Caco-2 (cell line): Measurements from ENCODE around the gene CCDC97. TPM values are rescaled to one million over a fixed set of nuclear protein-coding genes. Genes with fewer than 3 reads are reported as not detected.

Source experiments
- BruUV-seq: library from RNA; stranded (reverse); fragments of 400-500 nt; replicated peaks from 2 replicates; lab custom pipeline; 2021; lab: Mats Ljungman, UMichigan
- CTCF ChIA-PET: fragments of 300-600 bp; sonication (Branson Sonifier 250); formaldehyde crosslinking; loops from one replicate; lab custom pipeline; 2022; ENCODE audit warnings: antibody characterized with exemption; lab: Charles Lee
- POLR2A ChIA-PET: fragments of 300-600 bp; sonication (Branson Sonifier 250); formaldehyde crosslinking; loops from one replicate; lab custom pipeline; 2022; ENCODE audit warnings: antibody characterized with exemption; lab: Charles Lee
- DNase-seq, 2 experiments: peaks; one replicate each; pipeline versions ENCODE4 v3.0.0 to v3.0.0-alpha.2; 2020 to 2022
- H3K27me3 ChIP-seq: replicated peaks from 2 replicates; pipeline ENCODE4 v1.6.0; 2011; ENCODE audit warnings: low read length; ENCODE audit not compliant: control insufficient read depth, insufficient read depth
- H3K36me3 ChIP-seq: 2 replicates; pipeline ENCODE4 v1.5.1; 2011; ENCODE audit warnings: low read length; ENCODE audit not compliant: control insufficient read depth, insufficient read depth
- H3K4me1 ChIP-seq: fragments of 250-450 bp; sonication (Bioruptor Pico); 2 replicates; pipeline ENCODE4 v1.5.1; 2020; ENCODE audit warnings: mild to moderate bottlenecking
- H3K4me3 ChIP-seq: 2 replicates; pipeline ENCODE4 v1.5.1; 2011; ENCODE audit warnings: low read depth, mild to moderate bottlenecking, control low read depth, low read length
- H3K9me3 ChIP-seq: fragments of 250-450 bp; sonication (Bioruptor Pico); 2 replicates; pipeline ENCODE4 v1.5.1; 2020; ENCODE audit warnings: mild to moderate bottlenecking, moderate library complexity
- H3K27ac Mint-ChIP-seq: one replicate; pipeline ENCODE4 v1.8.0; 2022; ENCODE audit warnings: mixed read lengths; ENCODE audit not compliant: unreplicated experiment
- H3K27me3 Mint-ChIP-seq: one replicate; pipeline ENCODE4 v1.8.0; 2022; ENCODE audit warnings: mixed read lengths; ENCODE audit not compliant: insufficient read depth, unreplicated experiment
- H3K36me3 Mint-ChIP-seq: one replicate; pipeline ENCODE4 v1.8.0; 2022; ENCODE audit warnings: mild to moderate bottlenecking, mixed read lengths; ENCODE audit not compliant: insufficient read depth, unreplicated experiment
- H3K4me1 Mint-ChIP-seq: one replicate; pipeline ENCODE4 v1.8.0; 2022; ENCODE audit warnings: low read depth, mixed read lengths; ENCODE audit not compliant: unreplicated experiment
- H3K4me3 Mint-ChIP-seq: one replicate; pipeline ENCODE4 v1.8.0; 2022; ENCODE audit warnings: mild to moderate bottlenecking, moderate library complexity, mixed read lengths; ENCODE audit not compliant: unreplicated experiment
- H3K9me3 Mint-ChIP-seq: one replicate; pipeline ENCODE4 v1.8.0; 2022; ENCODE audit warnings: mixed read lengths; ENCODE audit not compliant: unreplicated experiment
- intact Hi-C: fragments of 100-400 bp; cut with micrococcal nuclease; formaldehyde crosslinking; loops from one replicate; pipeline ENCODE4 v1.10.0; 2022; ENCODE audit not compliant: unreplicated experiment
- total RNA-seq: library from RNA; stranded (reverse); gene quantifications from 2 replicates; pipeline ENCODE4 v1.2.3, GENCODE V29; 2022
- TF ChIP-seq, protein P1 (sequence below), 2 experiments: fragments of 200-600 bp in 1 of 2; IDR thresholded peaks; 1 replicate in 1 of 2; 2 replicates in 1 of 2; pipeline versions ENCODE4 v1.5.1 to v1.8.0; 2011 to 2022; ENCODE audit warnings: antibody characterized with exemption in 1 of 2, control low read depth in 1 of 2, inconsistent platforms in 1 of 2, low read depth in 1 of 2, low read length in 1 of 2, mild to moderate bottlenecking in 1 of 2, moderate library complexity in 1 of 2; ENCODE audit not compliant: insufficient read depth in 1 of 2, severe bottlenecking in 1 of 2, unreplicated experiment in 1 of 2

The CCDC97 gene
- total RNA-seq, 1 experiment from 2014 or later = 47.1 TPM

DNA sequence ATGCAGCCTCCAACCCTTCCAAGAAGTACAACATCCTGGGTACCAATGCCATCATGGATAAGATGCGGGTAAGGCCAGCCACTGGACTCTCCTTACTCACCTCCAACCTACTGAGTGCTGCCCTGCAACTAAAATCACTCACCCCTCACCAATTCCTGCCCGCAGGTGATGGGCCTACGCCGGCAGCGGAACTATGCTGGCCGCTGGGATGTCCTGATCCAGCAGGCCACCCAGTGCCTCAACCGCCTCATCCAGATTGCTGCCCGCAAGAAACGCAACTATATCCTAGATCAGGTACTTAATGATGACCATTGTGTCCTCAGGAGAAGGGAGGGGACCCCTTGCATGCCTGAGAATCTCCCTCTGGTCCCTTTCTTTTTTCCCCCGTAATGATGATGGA lies 15.6 kb upstream of the CCDC97 start:
- Mint-ChIP-seq H3K4me3 (no peak overlapping the region), H3K9me3 (no peaks in the 10 kb centered on the region), H3K36me3 (peaks cover 99% of the 10 kb centered on the region), H3K27me3 (no peaks in the 10 kb centered on the region), H3K4me1 (peaks cover 6% of the 10 kb centered on the region), H3K27ac (no peak overlapping the region)
- H3K27me3 ChIP-seq = no peaks in the 10 kb centered on the region
- CTCF ChIA-PET = no interaction called here
- no peak overlapping the region for H3K4me3 ChIP-seq
- DNase-seq = no peak
- intact Hi-C loops = no loop called here
- POLR2A ChIA-PET = no interaction called here
- H3K9me3 ChIP-seq = no peaks in the 10 kb centered on the region
- TF ChIP-seq, protein P1, sequence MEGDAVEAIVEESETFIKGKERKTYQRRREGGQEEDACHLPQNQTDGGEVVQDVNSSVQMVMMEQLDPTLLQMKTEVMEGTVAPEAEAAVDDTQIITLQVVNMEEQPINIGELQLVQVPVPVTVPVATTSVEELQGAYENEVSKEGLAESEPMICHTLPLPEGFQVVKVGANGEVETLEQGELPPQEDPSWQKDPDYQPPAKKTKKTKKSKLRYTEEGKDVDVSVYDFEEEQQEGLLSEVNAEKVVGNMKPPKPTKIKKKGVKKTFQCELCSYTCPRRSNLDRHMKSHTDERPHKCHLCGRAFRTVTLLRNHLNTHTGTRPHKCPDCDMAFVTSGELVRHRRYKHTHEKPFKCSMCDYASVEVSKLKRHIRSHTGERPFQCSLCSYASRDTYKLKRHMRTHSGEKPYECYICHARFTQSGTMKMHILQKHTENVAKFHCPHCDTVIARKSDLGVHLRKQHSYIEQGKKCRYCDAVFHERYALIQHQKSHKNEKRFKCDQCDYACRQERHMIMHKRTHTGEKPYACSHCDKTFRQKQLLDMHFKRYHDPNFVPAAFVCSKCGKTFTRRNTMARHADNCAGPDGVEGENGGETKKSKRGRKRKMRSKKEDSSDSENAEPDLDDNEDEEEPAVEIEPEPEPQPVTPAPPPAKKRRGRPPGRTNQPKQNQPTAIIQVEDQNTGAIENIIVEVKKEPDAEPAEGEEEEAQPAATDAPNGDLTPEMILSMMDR (IDR thresholded peaks at IDR 0.05; ENCODE audit: insufficient read depth in 1 of 2, low read depth in 1 of 2, low read length in 1 of 2, severe bottlenecking in 1 of 2, unreplicated experiment in 1 of 2) = no peak
- H3K36me3 ChIP-seq = peaks cover 16% of the 10 kb centered on the region
- no TSS peak for BruUV-seq
- peaks cover 13% of the 10 kb centered on the region for H3K4me1 ChIP-seq

DNA sequence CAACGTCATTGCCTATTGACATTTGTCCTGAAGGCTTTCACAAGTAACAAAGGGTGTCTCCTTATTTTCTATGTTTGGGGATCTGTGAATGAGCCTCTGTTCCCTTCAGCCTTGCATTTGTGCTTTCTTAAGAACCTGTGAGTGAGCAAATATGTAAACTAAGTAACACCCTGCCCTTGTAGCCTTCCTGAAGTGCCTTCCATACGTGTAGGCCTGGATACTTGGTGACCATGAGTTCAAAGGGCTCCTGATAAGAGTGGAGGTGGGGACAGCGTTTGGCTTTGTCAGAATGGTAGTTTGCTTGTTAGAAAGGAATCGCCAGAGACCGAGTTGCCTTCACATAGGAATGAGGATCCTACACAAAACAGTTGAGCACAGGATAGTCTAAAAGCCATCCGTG lies 14.5 kb upstream of the CCDC97 start:
- DNase-seq = peak; percentile 30 to 51
- intact Hi-C loops = no loop called here
- TF ChIP-seq, protein P1 (IDR thresholded peaks at IDR 0.05; ENCODE audit: insufficient read depth in 1 of 2, low read depth in 1 of 2, low read length in 1 of 2, severe bottlenecking in 1 of 2, unreplicated experiment in 1 of 2) = no peak
- ChIA-PET POLR2A (no interaction called here), CTCF (no interaction called here)
- peaks cover 6% of the 10 kb centered on the region for H3K4me1 Mint-ChIP-seq
- H3K9me3 Mint-ChIP-seq = no peaks in the 10 kb centered on the region
- H3K27me3 ChIP-seq = no peaks in the 10 kb centered on the region
- no TSS peak for BruUV-seq
- H3K36me3 Mint-ChIP-seq = peaks cover 99% of the 10 kb centered on the region
- H3K27me3 Mint-ChIP-seq = no peaks in the 10 kb centered on the region
- no peak overlapping the region for H3K4me3 ChIP-seq
- peaks cover 13% of the 10 kb centered on the region for H3K4me1 ChIP-seq
- no peak overlapping the region for H3K27ac Mint-ChIP-seq
- no peaks in the 10 kb centered on the region for H3K9me3 ChIP-seq
- peak overlapping the region; percentile 23 for H3K4me3 Mint-ChIP-seq
- peaks cover 16% of the 10 kb centered on the region for H3K36me3 ChIP-seq

DNA sequence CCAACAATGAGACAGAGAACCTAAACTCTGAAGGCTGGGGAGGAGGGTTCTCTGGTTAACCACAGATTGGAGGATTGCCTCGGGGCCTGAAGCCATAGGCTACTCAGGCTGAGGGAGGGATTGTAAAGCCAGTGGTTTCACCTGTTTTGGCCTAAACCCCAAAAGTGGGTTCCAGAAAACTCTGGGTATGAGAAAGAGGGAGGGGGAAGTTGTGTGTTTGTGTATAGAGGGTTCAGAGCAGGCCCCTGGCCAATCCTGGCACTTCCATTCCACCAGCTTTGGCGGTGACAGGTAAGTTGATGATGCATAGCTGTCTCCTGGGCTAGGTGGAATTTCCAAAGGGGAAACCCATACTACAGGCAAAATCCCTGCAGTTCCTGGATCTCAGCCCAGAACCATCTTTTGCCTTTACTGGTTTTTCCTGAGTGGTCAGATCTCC lies 13.5 kb upstream of the CCDC97 start:
- peaks cover 18% of the 10 kb centered on the region for H3K36me3 ChIP-seq
- peaks cover 13% of the 10 kb centered on the region for H3K4me1 ChIP-seq
- TF ChIP-seq, protein P1 (IDR thresholded peaks at IDR 0.05; ENCODE audit: insufficient read depth in 1 of 2, low read depth in 1 of 2, low read length in 1 of 2, severe bottlenecking in 1 of 2, unreplicated experiment in 1 of 2) = no peak
- Mint-ChIP-seq H3K36me3 (peaks cover 99% of the 10 kb centered on the region), H3K4me3 (no peak overlapping the region), H3K27me3 (no peaks in the 10 kb centered on the region), H3K4me1 (peaks cover 6% of the 10 kb centered on the region), H3K9me3 (no peaks in the 10 kb centered on the region), H3K27ac (no peak overlapping the region)
- H3K4me3 ChIP-seq = no peak overlapping the region
- intact Hi-C loops = no loop called here
- ChIA-PET POLR2A (no interaction called here), CTCF (no interaction called here)
- BruUV-seq = no TSS peak
- DNase-seq = no peak
- no peaks in the 10 kb centered on the region for H3K9me3 ChIP-seq
- no peaks in the 10 kb centered on the region for H3K27me3 ChIP-seq
